ENCODE results near the gene STKLD1.

Gene STKLD1

DNA sequence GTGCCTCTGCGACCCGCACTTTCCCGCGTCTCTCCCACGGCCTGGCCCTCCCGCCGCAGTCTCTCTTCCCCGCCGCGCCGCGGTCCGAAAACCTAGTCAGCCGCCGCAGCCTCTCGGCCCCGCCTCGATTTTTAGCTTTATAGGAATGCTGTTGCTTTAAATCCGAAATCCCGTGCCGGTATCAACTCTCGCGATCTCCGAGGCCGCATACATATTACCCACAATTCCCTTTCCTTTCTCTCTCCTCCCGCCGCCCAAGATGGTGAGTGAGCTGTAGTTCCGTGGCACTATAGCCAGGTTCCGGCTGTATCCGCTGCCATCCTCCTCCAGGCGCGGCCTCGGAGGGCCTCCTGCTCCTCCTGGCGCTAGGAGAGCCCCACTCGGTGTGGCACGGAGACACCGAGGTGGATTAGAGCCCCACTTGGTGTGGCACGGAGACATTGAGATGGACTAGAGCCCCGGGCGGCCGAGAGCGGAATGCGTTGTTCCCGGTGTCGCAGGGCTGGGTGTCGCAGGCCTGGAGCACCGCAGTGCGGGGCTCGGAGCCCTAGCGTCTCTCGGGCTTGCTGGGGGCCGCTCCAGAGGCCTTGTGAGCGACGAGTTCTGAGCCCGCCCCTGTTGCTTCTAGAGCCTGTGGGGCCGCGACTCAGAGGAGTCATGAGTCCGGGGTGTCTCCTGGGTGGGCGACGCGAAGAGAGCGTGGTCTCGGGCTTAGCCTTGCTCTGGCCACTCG is 28.0 kb upstream of the STKLD1 start, which contains the start of the genes MED22 and RPL7A:
MED22 (minus strand) TSS at position 147 of the 733 bp plus-strand sequence. CDS start 1,469 bp downstream, outside the sequence.
RPL7A (plus strand) TSS at position 234 of the 733 bp plus-strand sequence; CDS start at position 260, 26 bp downstream.
- ChIA-PET POLR2A (interaction anchor here (0.7 to 2.1 kb wide), 21 partner anchors 9 to 323 kb away, joined by 3 to 20 read pairs (median 5); partner anchors contain the start of genes CACFD1, STKLD1, SURF1 and SURF2), CTCF (interaction anchor here (0.6 kb wide), 1 partner anchor 155 kb away, joined by 3 read pairs; no protein-coding TSS in a partner anchor)
- TF ChIP-seq ELF4 (IDR thresholded peaks at IDR 0.05) = peak; percentile 93
- no peak; the same call in 1 of the 2 replicates for TF ChIP-seq CTBP1 (IDR thresholded peaks at IDR 0.05; ENCODE audit: borderline replicate concordance)
- peak; percentile 92 for TF ChIP-seq NFRKB (IDR thresholded peaks at IDR 0.05)
- TF ChIP-seq BHLHE40 (IDR thresholded peaks at IDR 0.05; ENCODE audit: borderline replicate concordance) = no peak
- peak; percentile 82 for DNase-seq (ENCODE audit: extremely low spot score)

DNA sequence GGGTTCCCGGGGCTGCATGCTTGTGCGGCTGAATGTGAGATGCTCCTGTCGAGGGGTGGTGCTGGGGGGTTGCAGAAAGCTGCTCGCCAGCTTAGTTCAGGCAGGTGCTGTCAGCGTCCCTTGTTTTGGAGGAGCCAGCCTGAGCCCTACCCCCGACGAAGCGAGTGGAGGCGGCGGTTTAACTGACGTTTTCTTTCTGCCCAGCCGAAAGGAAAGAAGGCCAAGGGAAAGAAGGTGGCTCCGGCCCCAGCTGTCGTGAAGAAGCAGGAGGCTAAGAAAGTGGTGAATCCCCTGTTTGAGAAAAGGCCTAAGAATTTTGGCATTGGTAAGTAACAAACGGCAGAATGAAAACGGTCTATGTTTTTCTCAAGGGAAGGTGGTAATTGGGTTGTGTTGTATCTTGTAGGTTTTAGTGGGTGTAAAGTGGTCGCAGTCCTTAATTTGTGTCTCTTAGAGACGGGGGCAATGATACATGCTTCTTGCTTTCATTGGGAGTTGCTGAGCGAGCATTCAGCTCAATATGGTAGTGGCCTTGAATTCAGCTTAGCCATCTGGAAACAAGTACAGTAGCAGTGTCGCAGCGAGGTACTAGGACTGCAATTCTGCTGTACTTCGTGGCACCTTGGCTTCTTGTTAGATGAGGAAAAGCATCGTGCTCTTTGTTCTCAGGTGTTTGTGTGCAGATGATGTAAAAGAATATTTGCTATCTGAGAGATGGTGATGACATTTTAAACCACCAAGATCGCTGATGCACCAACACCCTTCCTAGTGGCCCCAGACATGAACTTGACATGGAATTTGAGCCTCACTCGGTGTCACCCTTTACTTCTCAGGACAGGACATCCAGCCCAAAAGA is 27.2 kb upstream of the STKLD1 start:
- CTCF ChIA-PET = no interaction called here

DNA sequence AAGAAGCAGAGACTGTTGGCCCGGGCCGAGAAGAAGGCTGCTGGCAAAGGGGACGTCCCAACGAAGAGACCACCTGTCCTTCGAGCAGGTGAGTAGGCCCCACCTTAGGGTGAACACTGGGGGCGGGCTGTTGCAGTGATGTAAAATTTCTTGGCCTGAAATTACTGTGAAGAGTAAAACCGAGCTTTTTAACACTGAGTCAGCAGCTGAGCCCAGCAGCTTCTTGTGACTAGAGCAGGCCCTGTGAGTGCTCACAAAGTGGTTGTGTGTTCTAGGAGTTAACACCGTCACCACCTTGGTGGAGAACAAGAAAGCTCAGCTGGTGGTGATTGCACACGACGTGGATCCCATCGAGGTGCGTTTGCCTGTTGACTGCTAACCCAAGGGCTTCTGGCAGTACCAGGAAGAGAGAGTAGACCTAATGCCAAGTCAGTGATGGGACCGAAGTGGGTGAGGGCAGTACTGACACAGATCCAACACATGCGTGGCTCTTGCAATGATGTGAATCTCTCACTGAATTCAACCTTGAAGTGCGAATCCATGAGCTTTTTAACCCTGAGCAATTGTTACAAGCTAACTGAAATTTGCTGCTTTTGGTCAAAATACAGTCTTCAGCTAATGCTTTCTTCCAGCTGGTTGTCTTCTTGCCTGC is 26.1 kb upstream of the STKLD1 start:
- TF ChIP-seq HDGF (IDR thresholded peaks at IDR 0.05; ENCODE audit: borderline replicate concordance) = no peak
- TF ChIP-seq FOXK2 (IDR thresholded peaks at IDR 0.05) = no peak
- TF ChIP-seq L3MBTL2 (conservative IDR thresholded peaks at IDR 0.05) = no peak
- no peak for TF ChIP-seq ELF4 (IDR thresholded peaks at IDR 0.05)
- no peak for TF ChIP-seq ARNT (IDR thresholded peaks at IDR 0.05)
- ChIA-PET CTCF (no interaction called here), POLR2A (interaction anchor here (1.0 to 2.8 kb wide), 4 partner anchors 8 to 27 kb away, joined by 3 to 13 read pairs (median 6); partner anchors contain the start of gene STKLD1)
- no peak for DNase-seq (ENCODE audit: extremely low spot score)

More for the DNA sequence above, 27.2 kb upstream of the STKLD1 start:
- TF ChIP-seq CTBP1 (IDR thresholded peaks at IDR 0.05; ENCODE audit: borderline replicate concordance) = no peak
- no peak for TF ChIP-seq TARDBP (IDR thresholded peaks at IDR 0.05)
- no peak for TF ChIP-seq FOXA1 (IDR thresholded peaks at IDR 0.05)
- TF ChIP-seq ARNT (IDR thresholded peaks at IDR 0.05) = no peak
- TF ChIP-seq LEF1 (IDR thresholded peaks at IDR 0.05; ENCODE audit: borderline replicate concordance) = no peak
- no peak for TF ChIP-seq BHLHE40 (IDR thresholded peaks at IDR 0.05; ENCODE audit: borderline replicate concordance)
- TF ChIP-seq ZNF384 (IDR thresholded peaks at IDR 0.05) = no peak
- no peak for TF ChIP-seq NFRKB (IDR thresholded peaks at IDR 0.05)
- TF ChIP-seq ELF4 (IDR thresholded peaks at IDR 0.05) = no peak
- TF ChIP-seq SP1 (IDR thresholded peaks at IDR 0.05) = no peak
- TF ChIP-seq, protein P1, sequence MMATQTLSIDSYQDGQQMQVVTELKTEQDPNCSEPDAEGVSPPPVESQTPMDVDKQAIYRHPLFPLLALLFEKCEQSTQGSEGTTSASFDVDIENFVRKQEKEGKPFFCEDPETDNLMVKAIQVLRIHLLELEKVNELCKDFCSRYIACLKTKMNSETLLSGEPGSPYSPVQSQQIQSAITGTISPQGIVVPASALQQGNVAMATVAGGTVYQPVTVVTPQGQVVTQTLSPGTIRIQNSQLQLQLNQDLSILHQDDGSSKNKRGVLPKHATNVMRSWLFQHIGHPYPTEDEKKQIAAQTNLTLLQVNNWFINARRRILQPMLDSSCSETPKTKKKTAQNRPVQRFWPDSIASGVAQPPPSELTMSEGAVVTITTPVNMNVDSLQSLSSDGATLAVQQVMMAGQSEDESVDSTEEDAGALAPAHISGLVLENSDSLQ (IDR thresholded peaks at IDR 0.05) = no peak
- no peak for TF ChIP-seq FOXK2 (IDR thresholded peaks at IDR 0.05)
- TF ChIP-seq SUZ12 (IDR thresholded peaks at IDR 0.05) = no peak
- no peak for TF ChIP-seq HDGF (IDR thresholded peaks at IDR 0.05; ENCODE audit: borderline replicate concordance)
- DNase-seq (ENCODE audit: extremely low spot score) = no peak
- POLR2A ChIA-PET = interaction anchor here (1.0 to 2.1 kb wide), 7 partner anchors 8 to 111 kb away, joined by 3 to 20 read pairs (median 12); partner anchors contain the start of genes CACFD1, STKLD1, SURF1 and SURF2

DNA sequence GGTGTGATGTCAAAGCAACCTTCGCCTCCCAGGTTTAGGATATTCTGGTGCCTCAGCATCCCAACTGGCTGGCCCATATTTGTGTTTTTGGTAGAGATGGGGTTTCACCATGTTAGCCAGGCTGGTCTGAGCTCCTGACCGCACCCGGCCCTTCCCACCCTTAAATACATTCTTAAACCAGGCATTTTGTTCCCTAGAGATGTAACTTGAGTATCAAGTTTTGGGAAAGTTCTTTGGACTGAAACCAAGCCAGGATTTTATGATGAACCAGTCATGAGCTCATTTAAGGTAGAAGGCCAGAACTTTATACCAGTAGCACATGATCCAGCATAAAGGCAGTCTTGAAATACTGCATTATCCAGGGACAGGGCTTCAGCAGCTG is 24.6 kb upstream of the STKLD1 start:
- TF ChIP-seq HDGF (IDR thresholded peaks at IDR 0.05; ENCODE audit: borderline replicate concordance) (no peak), SP1 (IDR thresholded peaks at IDR 0.05) (no peak), TARDBP (IDR thresholded peaks at IDR 0.05) (no peak), ARNT (IDR thresholded peaks at IDR 0.05) (no peak), NFRKB (IDR thresholded peaks at IDR 0.05) (no peak), ELF4 (IDR thresholded peaks at IDR 0.05) (no peak), L3MBTL2 (conservative IDR thresholded peaks at IDR 0.05) (no peak), ZNF384 (IDR thresholded peaks at IDR 0.05) (no peak), SUZ12 (IDR thresholded peaks at IDR 0.05) (no peak), LEF1 (IDR thresholded peaks at IDR 0.05; ENCODE audit: borderline replicate concordance) (no peak), CTBP1 (IDR thresholded peaks at IDR 0.05; ENCODE audit: borderline replicate concordance) (no peak), FOXK2 (IDR thresholded peaks at IDR 0.05) (no peak), FOXM1 (IDR thresholded peaks at IDR 0.05; ENCODE audit: borderline replicate concordance) (no peak), BHLHE40 (IDR thresholded peaks at IDR 0.05; ENCODE audit: borderline replicate concordance) (no peak)
- TF ChIP-seq, protein P1 (IDR thresholded peaks at IDR 0.05) = no peak
- POLR2A ChIA-PET = interaction anchor here (1.1 to 2.8 kb wide), 4 partner anchors 12 to 108 kb away, joined by 3 to 13 read pairs (median 6); partner anchors contain the start of genes CACFD1 and STKLD1
- DNase-seq (ENCODE audit: extremely low spot score) = no peak
- CTCF ChIA-PET = interaction anchor here (0.6 to 1.2 kb wide), 5 partner anchors 8 to 166 kb away, joined by 3 to 4 read pairs (median 3); no protein-coding TSS in a partner anchor

DNA sequence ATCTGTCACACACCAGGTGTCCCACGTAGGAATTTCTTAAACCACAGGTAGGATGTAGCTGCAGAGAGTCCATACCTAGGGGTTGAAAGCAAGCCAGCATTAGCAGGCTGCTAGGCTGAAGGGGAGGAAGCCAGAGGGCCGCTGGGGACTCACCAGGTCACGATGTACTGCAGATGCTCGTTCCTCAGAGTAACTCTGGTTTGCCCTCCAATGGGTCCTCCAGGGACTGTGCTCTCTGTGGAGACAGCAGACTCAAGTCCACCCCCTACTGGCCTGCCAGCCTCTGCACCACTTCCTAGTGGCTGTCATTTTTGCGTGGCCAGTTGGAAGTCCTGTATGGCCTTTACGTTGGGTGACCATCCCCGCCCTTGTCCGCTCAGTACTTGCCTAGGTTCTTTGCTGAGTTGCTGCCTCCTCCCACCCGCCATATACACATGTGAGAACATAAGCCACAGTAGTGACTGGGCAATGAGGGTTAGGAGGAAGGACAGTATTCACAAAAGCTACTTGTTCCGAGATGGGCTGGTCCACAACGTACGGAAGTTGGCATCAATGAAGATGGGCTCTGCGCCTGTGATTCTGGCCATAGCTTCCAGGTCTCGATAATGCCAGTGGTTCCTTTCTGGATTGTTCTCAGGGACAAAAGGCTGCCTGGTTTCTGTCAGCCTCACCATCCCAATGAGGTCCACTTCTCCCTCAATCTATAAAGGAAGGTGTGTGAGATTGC is 24.1 kb upstream of the STKLD1 start:
- DNase-seq (ENCODE audit: extremely low spot score) = peak; percentile 57
- CTCF ChIA-PET = interaction anchor here (0.6 to 0.8 kb wide), 3 partner anchors 20 to 167 kb away, joined by 3 to 4 read pairs (median 3); no protein-coding TSS in a partner anchor
- TF ChIP-seq ZNF384 (IDR thresholded peaks at IDR 0.05) = no peak
- TF ChIP-seq L3MBTL2 (conservative IDR thresholded peaks at IDR 0.05) = 0 out of 2 replicates have a peak, but pooled peaks have one; percentile 6
- no peak for TF ChIP-seq BHLHE40 (IDR thresholded peaks at IDR 0.05; ENCODE audit: borderline replicate concordance)
- no peak for TF ChIP-seq TARDBP (IDR thresholded peaks at IDR 0.05)
- TF ChIP-seq HDGF (IDR thresholded peaks at IDR 0.05; ENCODE audit: borderline replicate concordance) = 0 out of 2 replicates have a peak, but pooled peaks have one; percentile 48
- POLR2A ChIA-PET = interaction anchor here (0.6 to 2.8 kb wide), 4 partner anchors 12 to 192 kb away, joined by 3 to 13 read pairs (median 6); partner anchors contain the start of gene STKLD1
